Loucy (cell line): Measurements from ENCODE around the gene MVP.

ENCODE experiments used
- H2AFZ ChIP-seq: fragments of 200-600 bp; sonication (generic); 2 replicates; pipeline ENCODE4 v1.6.0; 2016; ENCODE audit warnings: antibody characterized with exemption, mild to moderate bottlenecking, low read length, moderate library complexity
- H3F3A ChIP-seq: fragments of 200-600 bp; 2 replicates; pipeline ENCODE4 v1.6.0; 2016; ENCODE audit warnings: antibody characterized with exemption, low read depth, mild to moderate bottlenecking
- H3K27me3 ChIP-seq: fragments of 200-600 bp; sonication (generic); 2 replicates; pipeline ENCODE4 v1.6.1; 2014; ENCODE audit warnings: low read length, mild to moderate bottlenecking; ENCODE audit not compliant: insufficient read depth, poor library complexity, severe bottlenecking
- H3K36me3 ChIP-seq: fragments of 200-600 bp; sonication (generic); 2 replicates; pipeline ENCODE4 v1.6.1; 2016; ENCODE audit warnings: low read length; ENCODE audit not compliant: insufficient read depth
- H3K4me1 ChIP-seq: fragments of 200-600 bp; sonication (generic); 2 replicates; pipeline ENCODE4 v1.5.1; 2014; ENCODE audit warnings: low read length, mild to moderate bottlenecking; ENCODE audit not compliant: insufficient read depth, poor library complexity, severe bottlenecking
- H3K4me2 ChIP-seq: fragments of 200-600 bp; sonication (generic); 2 replicates; pipeline ENCODE4 v1.6.0; 2014; ENCODE audit warnings: antibody characterized with exemption, low read length, low read depth, mild to moderate bottlenecking; ENCODE audit not compliant: poor library complexity, severe bottlenecking
- H3K4me3 ChIP-seq: fragments of 200-600 bp; sonication (generic); 2 replicates; pipeline ENCODE4 v1.5.1; 2014; ENCODE audit warnings: low read length, mild to moderate bottlenecking, mixed read lengths; ENCODE audit not compliant: poor library complexity, severe bottlenecking
- H3K79me2 ChIP-seq: fragments of 200-600 bp; sonication (generic); 2 replicates; pipeline ENCODE4 v1.6.1; 2014; ENCODE audit warnings: low read length; ENCODE audit not compliant: insufficient read depth
- H3K9ac ChIP-seq: fragments of 200-600 bp; sonication (generic); 2 replicates; pipeline ENCODE4 v1.6.0; 2014; ENCODE audit warnings: mild to moderate bottlenecking, low read depth, low read length, moderate library complexity; ENCODE audit not compliant: poor library complexity, severe bottlenecking
- H3K9me2 ChIP-seq: fragments of 200-600 bp; sonication (generic); replicated peaks from 2 replicates; pipeline ENCODE4 v1.6.1; 2016; ENCODE audit warnings: low read depth, low read length, mixed read lengths
- H3K9me3 ChIP-seq: fragments of 200-600 bp; sonication (generic); 2 replicates; pipeline ENCODE4 v1.6.1; 2014; ENCODE audit warnings: mild to moderate bottlenecking, antibody characterized with exemption, low read length, low read depth; ENCODE audit not compliant: insufficient read depth
- H4K20me1 ChIP-seq: fragments of 200-600 bp; sonication (generic); 2 replicates; pipeline ENCODE4 v1.6.0; 2014; ENCODE audit warnings: antibody characterized with exemption, low read length, mild to moderate bottlenecking; ENCODE audit not compliant: insufficient read depth, poor library complexity, severe bottlenecking
- EZH2phosphoT487 ChIP-seq: fragments of 200-600 bp; IDR thresholded peaks from 2 replicates; pipeline ENCODE4 v1.6.1; 2018; ENCODE audit warnings: antibody characterized with exemption, mild to moderate bottlenecking, moderate library complexity, borderline replicate concordance
- TF ChIP-seq, protein P1 (sequence below): fragments of 200-600 bp; sonication (generic); conservative IDR thresholded peaks from 2 replicates; pipeline ENCODE4 v1.5.1; 2014; ENCODE audit warnings: mild to moderate bottlenecking, antibody characterized with exemption, low read length

MVP gene

DNA sequence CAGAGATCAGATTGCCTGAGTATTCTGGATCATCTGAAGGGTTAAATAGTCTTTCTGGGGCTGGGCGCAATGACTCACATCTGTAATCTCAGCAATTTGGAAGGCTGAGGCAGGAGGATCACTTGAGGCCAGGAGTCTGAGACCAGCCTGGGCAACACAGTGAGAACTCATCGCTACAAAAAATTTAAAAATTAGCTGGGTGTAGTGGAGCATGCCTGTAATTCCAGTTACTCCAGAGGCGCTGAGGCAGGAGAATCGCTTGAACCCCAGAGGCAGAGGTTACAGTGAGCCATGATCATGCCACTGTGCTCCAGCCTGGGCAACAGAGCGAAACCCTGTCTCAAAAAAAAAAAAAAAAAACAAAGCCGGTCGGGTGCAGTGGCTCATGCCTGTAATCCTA, 15.7 kb downstream of the MVP start:
- Histone ChIP-seq H3K9me2 (no peaks in the 10 kb centered on the region), H3K4me2 (no peak overlapping the region), H2AFZ (no peak overlapping the region), H3K9ac (no peak overlapping the region), H3K79me2 (no peaks in the 10 kb centered on the region), H3F3A (no peaks in the 10 kb centered on the region), H3K4me1 (no peaks in the 10 kb centered on the region), H3K36me3 (no peaks in the 10 kb centered on the region), H3K4me3 (no peak overlapping the region), H3K27me3 (no peaks in the 10 kb centered on the region), H4K20me1 (no peaks in the 10 kb centered on the region), H3K9me3 (no peaks in the 10 kb centered on the region)
- no peak for TF ChIP-seq EZH2phosphoT487
- TF ChIP-seq, protein P1, sequence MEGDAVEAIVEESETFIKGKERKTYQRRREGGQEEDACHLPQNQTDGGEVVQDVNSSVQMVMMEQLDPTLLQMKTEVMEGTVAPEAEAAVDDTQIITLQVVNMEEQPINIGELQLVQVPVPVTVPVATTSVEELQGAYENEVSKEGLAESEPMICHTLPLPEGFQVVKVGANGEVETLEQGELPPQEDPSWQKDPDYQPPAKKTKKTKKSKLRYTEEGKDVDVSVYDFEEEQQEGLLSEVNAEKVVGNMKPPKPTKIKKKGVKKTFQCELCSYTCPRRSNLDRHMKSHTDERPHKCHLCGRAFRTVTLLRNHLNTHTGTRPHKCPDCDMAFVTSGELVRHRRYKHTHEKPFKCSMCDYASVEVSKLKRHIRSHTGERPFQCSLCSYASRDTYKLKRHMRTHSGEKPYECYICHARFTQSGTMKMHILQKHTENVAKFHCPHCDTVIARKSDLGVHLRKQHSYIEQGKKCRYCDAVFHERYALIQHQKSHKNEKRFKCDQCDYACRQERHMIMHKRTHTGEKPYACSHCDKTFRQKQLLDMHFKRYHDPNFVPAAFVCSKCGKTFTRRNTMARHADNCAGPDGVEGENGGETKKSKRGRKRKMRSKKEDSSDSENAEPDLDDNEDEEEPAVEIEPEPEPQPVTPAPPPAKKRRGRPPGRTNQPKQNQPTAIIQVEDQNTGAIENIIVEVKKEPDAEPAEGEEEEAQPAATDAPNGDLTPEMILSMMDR, result no peak

DNA sequence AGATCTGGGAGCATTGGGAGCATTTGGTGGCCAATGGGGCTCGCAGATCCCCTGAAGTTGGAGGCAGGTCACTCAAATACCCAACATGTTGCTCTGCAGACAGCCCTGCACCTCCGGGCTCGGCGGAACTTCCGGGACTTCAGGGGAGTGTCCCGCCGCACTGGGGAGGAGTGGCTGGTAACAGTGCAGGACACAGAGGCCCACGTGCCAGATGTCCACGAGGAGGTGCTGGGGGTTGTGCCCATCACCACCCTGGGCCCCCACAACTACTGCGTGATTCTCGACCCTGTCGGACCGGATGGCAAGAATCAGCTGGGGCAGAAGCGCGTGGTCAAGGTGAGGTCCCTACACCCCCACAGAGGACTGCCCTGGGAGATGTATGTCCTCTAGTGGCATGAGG, 16.4 kb downstream of the MVP start:
- Histone ChIP-seq H3K9ac (no peak overlapping the region), H3K4me1 (no peaks in the 10 kb centered on the region), H2AFZ (no peak overlapping the region), H3K36me3 (no peaks in the 10 kb centered on the region), H3K27me3 (no peaks in the 10 kb centered on the region), H3F3A (no peaks in the 10 kb centered on the region), H3K9me3 (no peaks in the 10 kb centered on the region), H4K20me1 (no peaks in the 10 kb centered on the region), H3K4me3 (no peak overlapping the region), H3K9me2 (no peaks in the 10 kb centered on the region), H3K79me2 (no peaks in the 10 kb centered on the region), H3K4me2 (no peak overlapping the region)
- TF ChIP-seq, protein P1, result no peak
- TF ChIP-seq EZH2phosphoT487, result no peak

DNA sequence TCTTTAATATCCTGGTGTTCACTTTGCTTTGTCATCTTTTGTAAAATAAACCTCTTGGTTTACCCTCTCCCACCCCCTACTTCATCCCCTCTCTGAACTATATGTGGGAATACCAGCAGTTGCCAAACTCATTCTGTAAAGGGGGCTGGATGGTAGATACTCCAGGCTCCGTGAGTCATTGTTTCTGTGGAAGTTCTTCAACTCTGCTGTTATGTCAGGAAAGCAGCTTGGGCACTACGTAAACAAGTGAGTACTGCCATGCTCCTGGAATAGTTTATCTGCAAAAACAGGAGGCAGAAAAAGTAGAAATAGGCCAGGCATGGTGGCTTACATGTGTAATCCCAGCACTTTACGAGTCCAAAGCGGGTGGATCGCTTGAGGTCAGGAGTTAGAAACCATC, 17.6 kb downstream of the MVP start:
- no peak overlapping the region for H3K9ac ChIP-seq
- no peaks in the 10 kb centered on the region for H3K9me2 ChIP-seq
- no peaks in the 10 kb centered on the region for H3K79me2 ChIP-seq
- H3K4me2 ChIP-seq, result no peak overlapping the region
- H3F3A ChIP-seq, result no peaks in the 10 kb centered on the region
- no peak overlapping the region for H3K4me3 ChIP-seq
- no peaks in the 10 kb centered on the region for H3K27me3 ChIP-seq
- no peaks in the 10 kb centered on the region for H4K20me1 ChIP-seq
- no peaks in the 10 kb centered on the region for H3K4me1 ChIP-seq
- H3K36me3 ChIP-seq, result no peaks in the 10 kb centered on the region
- H3K9me3 ChIP-seq, result no peaks in the 10 kb centered on the region
- no peak for TF ChIP-seq EZH2phosphoT487
- TF ChIP-seq, protein P1, result no peak
- H2AFZ ChIP-seq, result no peak overlapping the region
